ENCODE measurements around the gene GNB1. TPM values are rescaled to one million over a fixed set of nuclear protein-coding genes. Genes with fewer than 3 reads are reported as not detected.

Gene GNB1
- polyA plus RNA-seq, 2 donors, result 43.3 to 66.1 TPM

DNA sequence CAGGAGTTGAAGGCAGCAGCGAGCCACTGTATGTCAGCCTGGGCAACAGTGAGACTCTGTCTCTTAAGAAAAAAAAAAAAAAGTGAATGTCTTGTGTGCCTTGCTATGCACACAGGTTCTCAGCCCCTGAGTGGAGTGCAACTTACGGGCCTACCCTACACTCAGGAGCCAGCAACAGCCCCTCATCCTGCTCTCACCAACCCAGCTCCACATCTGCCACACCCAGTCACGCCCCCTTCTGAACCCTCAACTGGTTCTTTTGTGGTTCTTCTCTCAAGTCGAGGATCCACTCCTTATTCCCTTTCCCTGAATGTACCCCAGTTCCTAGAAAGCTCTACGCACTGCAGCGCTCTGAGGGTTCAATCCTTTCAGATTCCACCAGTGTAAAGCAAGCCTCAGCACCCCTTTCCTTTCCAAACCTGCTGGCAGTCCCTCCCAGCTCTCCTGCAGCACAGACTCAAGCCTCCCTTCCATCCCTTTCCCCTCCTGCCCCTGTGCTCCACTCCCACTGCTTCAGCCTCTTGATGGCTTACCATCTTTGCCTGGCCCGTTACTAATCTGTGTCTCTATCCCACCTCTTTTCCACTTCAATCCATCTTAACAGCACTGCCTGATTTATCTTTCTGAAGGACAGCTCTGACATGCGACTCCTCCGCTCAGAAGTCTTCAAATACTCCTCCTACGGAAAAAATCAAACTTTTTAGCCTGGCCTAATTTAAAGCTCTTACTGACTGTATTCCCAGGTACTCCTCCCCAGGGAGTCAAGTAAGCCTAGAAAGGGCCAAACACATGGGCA, 38.1 kb downstream of the GNB1 start:
- Histone ChIP-seq H3K36me3 (ENCODE audit: control insufficient read depth in 2 of 2, insufficient read depth in 2 of 2, low read length in 1 of 2) (no peaks in the 10 kb centered on the region), H3K27ac (ENCODE audit: low read depth in 2 of 2, low read length in 1 of 2) (no peak overlapping the region), H3K9me3 (ENCODE audit: control insufficient read depth in 2 of 2, insufficient read depth in 1 of 2, low read depth in 1 of 2, low read length in 1 of 2) (no peaks in the 10 kb centered on the region), H3K4me1 (ENCODE audit: control insufficient read depth in 2 of 2, insufficient read depth in 2 of 2, low read length in 1 of 2) (peaks cover 3 to 6% of the 10 kb centered on the region in 2 donors), H3K27me3 (ENCODE audit: control insufficient read depth in 1 of 2, insufficient read depth in 2 of 2, low read length in 2 of 2) (no peaks in the 10 kb centered on the region), H3K4me3 (ENCODE audit: low read depth in 1 of 2, low read length in 2 of 2) (no peak overlapping the region)
- WGBS, 2 donors, result 83% methylated on average over 10 of the region's 10 CpGs

DNA sequence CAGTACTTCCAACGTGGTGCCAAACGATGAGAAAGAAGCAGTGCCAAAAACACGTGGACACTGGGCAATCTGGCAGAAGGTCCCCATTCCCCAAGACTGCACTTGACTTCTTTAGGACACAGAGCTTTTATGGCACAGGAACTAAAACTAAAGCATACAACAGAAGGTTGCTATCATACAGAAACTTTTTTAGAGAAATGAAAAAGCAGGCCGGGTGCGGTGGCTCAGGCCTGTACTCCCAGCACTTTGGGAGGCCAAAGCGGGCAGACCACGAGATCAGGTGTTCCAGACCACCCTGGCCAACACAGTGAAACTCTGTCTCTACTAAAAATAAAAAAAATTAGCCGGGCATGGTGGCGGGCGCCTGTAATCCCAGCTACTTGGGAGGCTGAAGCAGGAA, 43.0 kb downstream of the GNB1 start:
- Histone ChIP-seq H3K27ac (ENCODE audit: low read depth in 2 of 2, low read length in 1 of 2) (no peak overlapping the region), H3K27me3 (ENCODE audit: control insufficient read depth in 1 of 2, insufficient read depth in 2 of 2, low read length in 2 of 2) (no peaks in the 10 kb centered on the region), H3K4me1 (ENCODE audit: control insufficient read depth in 2 of 2, insufficient read depth in 2 of 2, low read length in 1 of 2) (peaks cover 0 to under 1% of the 10 kb centered on the region in 2 donors), H3K36me3 (ENCODE audit: control insufficient read depth in 2 of 2, insufficient read depth in 2 of 2, low read length in 1 of 2) (no peaks in the 10 kb centered on the region), H3K9me3 (ENCODE audit: control insufficient read depth in 2 of 2, insufficient read depth in 1 of 2, low read depth in 1 of 2, low read length in 1 of 2) (no peaks in the 10 kb centered on the region), H3K4me3 (ENCODE audit: low read depth in 1 of 2, low read length in 2 of 2) (no peak overlapping the region)
- 75% methylated on average over 10 of the region's 10 CpGs for WGBS, 2 donors

DNA sequence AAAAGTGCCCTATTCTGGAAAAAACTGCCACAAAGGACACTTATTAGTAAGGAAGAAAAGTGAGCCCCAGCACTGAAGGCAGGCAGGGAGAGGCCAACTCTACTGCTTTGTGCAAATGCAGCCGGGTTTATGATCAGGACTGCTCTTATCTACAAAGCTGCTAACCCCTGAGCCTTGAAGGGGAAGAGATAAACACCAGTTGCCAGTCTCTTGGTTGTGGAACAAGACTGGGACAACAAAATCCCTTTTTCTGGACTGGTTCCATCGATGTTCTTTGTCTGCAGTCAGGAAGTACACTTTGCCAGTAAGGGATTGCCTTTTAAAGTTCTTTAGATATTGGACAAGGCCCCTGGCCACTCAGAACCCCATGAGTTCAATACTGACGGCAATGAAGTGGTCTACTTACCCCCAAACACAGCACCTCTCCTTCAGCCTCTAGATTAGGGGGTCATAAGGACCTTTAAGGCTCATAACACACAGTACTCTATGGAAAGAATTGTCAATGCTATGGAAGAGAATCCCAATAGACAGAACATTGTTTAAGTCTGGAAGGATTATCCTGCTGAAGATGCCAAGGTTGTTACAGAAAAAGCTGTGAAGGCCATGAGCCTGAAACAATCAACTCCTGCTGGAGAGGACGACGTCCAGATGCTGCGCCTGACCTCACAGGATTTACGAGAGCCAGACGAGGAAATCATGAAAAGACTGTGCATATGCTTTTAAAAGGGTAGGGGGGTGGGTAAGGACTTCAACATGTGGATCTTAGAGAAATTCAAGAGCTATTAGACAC, 43.6 kb downstream of the GNB1 start:
- 43 to 49% methylated on average over 8 of the region's 8 CpGs for WGBS, 2 donors
- H3K36me3 ChIP-seq (ENCODE audit: control insufficient read depth in 2 of 2, insufficient read depth in 2 of 2, low read length in 1 of 2), result no peaks in the 10 kb centered on the region
- no peaks in the 10 kb centered on the region for H3K9me3 ChIP-seq (ENCODE audit: control insufficient read depth in 2 of 2, insufficient read depth in 1 of 2, low read depth in 1 of 2, low read length in 1 of 2)
- H3K27me3 ChIP-seq (ENCODE audit: control insufficient read depth in 1 of 2, insufficient read depth in 2 of 2, low read length in 2 of 2), result no peaks in the 10 kb centered on the region
- peaks cover 0 to 3% of the 10 kb centered on the region in 2 donors for H3K4me1 ChIP-seq (ENCODE audit: control insufficient read depth in 2 of 2, insufficient read depth in 2 of 2, low read length in 1 of 2)
- H3K27ac ChIP-seq (ENCODE audit: low read depth in 2 of 2, low read length in 1 of 2), result peak overlapping the region; percentile 17
- no peak overlapping the region for H3K4me3 ChIP-seq (ENCODE audit: low read depth in 1 of 2, low read length in 2 of 2)

DNA sequence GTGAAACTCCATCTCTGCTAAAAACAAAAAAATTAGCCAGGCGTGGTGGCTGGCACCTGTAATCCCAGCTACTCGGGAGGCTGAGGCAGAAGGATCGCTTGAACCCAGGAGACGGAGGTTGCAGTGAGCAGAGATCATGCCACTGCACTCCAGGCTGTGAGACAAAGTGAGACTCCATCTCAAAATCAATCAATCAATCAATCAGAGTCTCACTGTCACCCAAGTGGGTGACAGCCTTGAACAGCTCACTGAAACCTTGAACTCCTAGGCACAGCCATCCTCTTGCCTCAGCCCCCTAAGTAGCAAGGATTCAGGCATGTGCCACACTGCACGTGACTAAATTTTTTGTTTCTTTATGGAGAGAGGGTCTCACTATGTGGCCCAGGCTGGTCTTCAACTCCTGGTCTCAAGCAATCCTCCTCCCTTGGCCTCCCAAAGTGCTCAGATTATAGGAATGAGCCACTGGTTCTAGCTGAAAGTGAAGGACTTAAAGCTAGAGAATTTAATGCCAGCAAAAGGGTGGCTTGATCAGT, 44.4 kb downstream of the GNB1 start:
- no peak overlapping the region for H3K27ac ChIP-seq (ENCODE audit: low read depth in 2 of 2, low read length in 1 of 2)
- no peaks in the 10 kb centered on the region for H3K27me3 ChIP-seq (ENCODE audit: control insufficient read depth in 1 of 2, insufficient read depth in 2 of 2, low read length in 2 of 2)
- no peak overlapping the region for H3K4me3 ChIP-seq (ENCODE audit: low read depth in 1 of 2, low read length in 2 of 2)
- no peaks in the 10 kb centered on the region for H3K9me3 ChIP-seq (ENCODE audit: control insufficient read depth in 2 of 2, insufficient read depth in 1 of 2, low read depth in 1 of 2, low read length in 1 of 2)
- 83 to 90% methylated on average over 5 of the region's 5 CpGs for WGBS, 2 donors
- no peaks in the 10 kb centered on the region for H3K36me3 ChIP-seq (ENCODE audit: control insufficient read depth in 2 of 2, insufficient read depth in 2 of 2, low read length in 1 of 2)
- H3K4me1 ChIP-seq (ENCODE audit: control insufficient read depth in 2 of 2, insufficient read depth in 2 of 2, low read length in 1 of 2), result peaks cover 0 to 3% of the 10 kb centered on the region in 2 donors

DNA sequence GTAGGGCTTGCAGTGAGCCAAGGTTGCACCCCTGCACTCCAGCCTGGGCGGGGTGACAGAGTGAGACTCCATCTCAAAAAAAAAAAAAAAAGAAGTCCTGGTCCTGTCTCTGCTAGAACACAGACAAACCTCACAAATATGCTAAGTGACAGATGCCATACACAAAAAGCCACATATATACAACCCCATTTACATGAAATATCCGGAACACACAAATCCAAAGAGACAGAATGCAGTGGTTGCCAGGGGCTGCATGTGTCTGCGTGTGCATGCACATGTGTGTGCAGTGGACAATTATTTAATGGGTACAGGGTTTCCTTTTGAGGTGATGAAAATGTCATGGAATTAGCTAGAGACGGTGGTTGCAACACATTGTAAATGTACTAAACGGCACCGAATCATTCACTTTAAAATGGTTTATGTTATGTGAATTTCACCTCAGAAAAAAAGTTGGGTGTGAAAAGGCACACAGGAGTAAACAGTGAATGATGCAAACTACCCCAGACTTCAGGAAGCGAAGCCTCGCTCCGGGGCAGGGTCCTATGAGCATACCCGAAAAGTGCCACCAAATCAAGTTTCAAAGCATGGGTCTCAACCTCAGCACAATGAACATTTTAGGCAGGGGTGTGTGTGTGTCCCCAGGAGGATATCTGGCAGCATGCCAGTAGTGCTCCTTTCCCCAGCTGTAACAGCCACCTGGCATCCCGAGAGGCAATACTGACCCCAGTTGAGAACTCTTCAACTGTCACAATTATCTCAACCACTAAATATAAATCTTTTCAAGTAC, 48.3 kb downstream of the GNB1 start:
- 77% methylated on average over 11 of the region's 11 CpGs for WGBS, 2 donors
- Histone ChIP-seq H3K27ac (ENCODE audit: low read depth in 2 of 2, low read length in 1 of 2) (no peak overlapping the region), H3K9me3 (ENCODE audit: control insufficient read depth in 2 of 2, insufficient read depth in 1 of 2, low read depth in 1 of 2, low read length in 1 of 2) (no peaks in the 10 kb centered on the region), H3K36me3 (ENCODE audit: control insufficient read depth in 2 of 2, insufficient read depth in 2 of 2, low read length in 1 of 2) (no peaks in the 10 kb centered on the region), H3K4me1 (ENCODE audit: control insufficient read depth in 2 of 2, insufficient read depth in 2 of 2, low read length in 1 of 2) (peaks cover 0 to 4% of the 10 kb centered on the region in 2 donors), H3K27me3 (ENCODE audit: control insufficient read depth in 1 of 2, insufficient read depth in 2 of 2, low read length in 2 of 2) (no peaks in the 10 kb centered on the region), H3K4me3 (ENCODE audit: low read depth in 1 of 2, low read length in 2 of 2) (no peak overlapping the region)

DNA sequence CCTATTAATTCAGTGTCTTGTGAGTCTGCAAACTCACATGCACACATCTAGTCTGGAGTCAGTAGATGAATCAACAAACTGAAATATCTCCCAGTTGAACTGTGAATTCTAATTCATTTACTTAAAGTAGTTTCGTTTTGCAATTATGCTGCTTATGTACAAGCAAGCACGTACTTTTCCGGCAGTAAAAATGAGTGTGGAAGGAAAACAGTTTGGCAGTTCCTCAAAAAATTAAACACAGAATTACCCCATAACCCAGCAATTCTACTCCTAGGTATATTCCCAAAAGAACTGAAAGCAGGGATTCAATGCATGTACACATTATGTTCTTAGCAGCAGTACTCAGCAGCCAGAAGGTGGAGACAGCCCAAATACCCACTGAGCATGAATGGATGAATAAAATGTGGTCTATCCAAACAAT, 49.3 kb downstream of the GNB1 start:
- no peaks in the 10 kb centered on the region for H3K36me3 ChIP-seq (ENCODE audit: control insufficient read depth in 2 of 2, insufficient read depth in 2 of 2, low read length in 1 of 2)
- no peaks in the 10 kb centered on the region for H3K27me3 ChIP-seq (ENCODE audit: control insufficient read depth in 1 of 2, insufficient read depth in 2 of 2, low read length in 2 of 2)
- 32 to 34% methylated on average over 3 of the region's 3 CpGs for WGBS, 2 donors
- H3K9me3 ChIP-seq (ENCODE audit: control insufficient read depth in 2 of 2, insufficient read depth in 1 of 2, low read depth in 1 of 2, low read length in 1 of 2), result no peaks in the 10 kb centered on the region
- no peak overlapping the region for H3K27ac ChIP-seq (ENCODE audit: low read depth in 2 of 2, low read length in 1 of 2)
- H3K4me1 ChIP-seq (ENCODE audit: control insufficient read depth in 2 of 2, insufficient read depth in 2 of 2, low read length in 1 of 2), result peaks cover 0 to 4% of the 10 kb centered on the region in 2 donors
- H3K4me3 ChIP-seq (ENCODE audit: low read depth in 1 of 2, low read length in 2 of 2), result no peak overlapping the region

DNA sequence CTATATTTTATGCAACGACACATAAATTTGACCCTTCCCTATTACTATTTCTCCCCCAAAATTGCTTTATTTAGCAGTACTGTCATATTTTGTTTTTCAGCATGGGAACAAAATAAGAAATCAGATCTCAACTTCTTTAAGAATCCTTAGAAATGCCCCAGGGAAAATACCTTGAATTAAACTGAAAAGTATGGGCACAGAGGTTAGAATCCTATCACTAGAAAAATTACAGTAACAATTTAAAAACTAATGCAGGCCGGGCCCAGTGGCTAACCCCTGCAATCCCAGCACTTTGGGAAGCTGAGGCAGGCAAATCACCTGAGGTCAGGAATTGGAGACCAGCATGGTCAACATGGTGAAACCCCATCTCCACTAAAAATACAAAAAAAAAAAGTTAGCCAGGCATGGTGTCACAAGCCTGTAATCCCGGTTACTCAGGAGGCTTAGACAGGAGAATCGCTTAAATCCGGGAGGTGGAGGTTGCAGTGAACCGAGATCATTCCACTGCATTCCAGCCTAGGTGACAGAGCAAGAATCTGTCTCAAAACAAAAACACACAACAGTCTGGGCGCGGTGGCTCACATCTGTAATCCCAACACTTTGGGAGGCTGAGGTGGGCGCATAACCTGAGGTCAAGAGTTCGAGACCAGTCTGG, 51.4 kb downstream of the GNB1 start:
- no peaks in the 10 kb centered on the region for H3K36me3 ChIP-seq (ENCODE audit: control insufficient read depth in 2 of 2, insufficient read depth in 2 of 2, low read length in 1 of 2)
- no peak overlapping the region for H3K4me3 ChIP-seq (ENCODE audit: low read depth in 1 of 2, low read length in 2 of 2)
- H3K27ac ChIP-seq (ENCODE audit: low read depth in 2 of 2, low read length in 1 of 2), result no peak overlapping the region
- H3K27me3 ChIP-seq (ENCODE audit: control insufficient read depth in 1 of 2, insufficient read depth in 2 of 2, low read length in 2 of 2), result no peaks in the 10 kb centered on the region
- peaks cover 0 to 4% of the 10 kb centered on the region in 2 donors for H3K4me1 ChIP-seq (ENCODE audit: control insufficient read depth in 2 of 2, insufficient read depth in 2 of 2, low read length in 1 of 2)
- 80 to 84% methylated on average over 10 of the region's 10 CpGs for WGBS, 2 donors
- H3K9me3 ChIP-seq (ENCODE audit: control insufficient read depth in 2 of 2, insufficient read depth in 1 of 2, low read depth in 1 of 2, low read length in 1 of 2), result no peaks in the 10 kb centered on the region

DNA sequence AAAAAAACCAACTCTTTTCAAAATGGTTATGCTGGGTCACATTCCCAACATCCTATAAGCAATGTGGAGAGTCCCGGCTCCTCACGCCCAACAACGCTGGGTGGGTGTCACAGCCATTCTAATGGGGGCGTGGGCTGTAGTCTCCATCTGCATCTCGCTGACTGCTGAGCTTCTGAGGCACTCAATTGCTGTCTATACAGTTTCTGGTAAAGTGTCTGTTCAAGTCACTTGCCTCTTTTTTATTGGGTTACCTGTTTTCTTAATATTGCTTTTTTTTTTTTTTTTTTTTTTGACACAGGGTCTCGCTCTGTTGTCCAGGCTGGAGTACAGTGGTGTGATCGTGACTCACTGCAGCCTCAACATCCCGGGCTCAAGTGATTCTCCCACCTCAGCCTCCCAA, 54.8 kb downstream of the GNB1 start:
- no peaks in the 10 kb centered on the region for H3K9me3 ChIP-seq (ENCODE audit: control insufficient read depth in 2 of 2, insufficient read depth in 1 of 2, low read depth in 1 of 2, low read length in 1 of 2)
- WGBS, 2 donors, result 97 to 98% methylated on average over 8 of the region's 8 CpGs
- H3K4me1 ChIP-seq (ENCODE audit: control insufficient read depth in 2 of 2, insufficient read depth in 2 of 2, low read length in 1 of 2), result peaks cover 0 to 4% of the 10 kb centered on the region in 2 donors
- H3K27ac ChIP-seq (ENCODE audit: low read depth in 2 of 2, low read length in 1 of 2), result no peak overlapping the region
- peaks cover 0 to 2% of the 10 kb centered on the region in 2 donors for H3K36me3 ChIP-seq (ENCODE audit: control insufficient read depth in 2 of 2, insufficient read depth in 2 of 2, low read length in 1 of 2)
- H3K4me3 ChIP-seq (ENCODE audit: low read depth in 1 of 2, low read length in 2 of 2), result no peak overlapping the region
- H3K27me3 ChIP-seq (ENCODE audit: control insufficient read depth in 1 of 2, insufficient read depth in 2 of 2, low read length in 2 of 2), result no peaks in the 10 kb centered on the region

DNA sequence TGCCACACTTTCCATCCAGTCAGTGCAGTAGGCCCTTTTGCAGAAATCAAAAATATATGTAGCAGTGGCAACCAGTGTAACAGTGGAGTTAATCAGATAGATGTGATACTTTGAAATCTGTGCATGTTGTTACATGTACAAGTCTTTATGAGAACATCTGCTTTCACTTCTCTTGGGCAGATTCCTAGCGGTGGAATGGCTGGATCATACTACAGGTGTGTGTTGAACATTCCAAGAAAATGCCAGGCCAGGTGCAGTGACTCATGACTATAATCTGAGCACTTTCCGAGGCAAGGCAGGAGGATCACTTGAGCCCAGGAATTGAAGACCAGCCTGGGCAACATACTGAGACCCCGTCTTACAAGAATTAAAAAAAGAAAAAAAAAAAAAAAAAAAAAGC, 55.3 kb downstream of the GNB1 start:
- WGBS, 2 donors, result 60 to 65% methylated on average over 3 of the region's 3 CpGs
- Histone ChIP-seq H3K4me1 (ENCODE audit: control insufficient read depth in 2 of 2, insufficient read depth in 2 of 2, low read length in 1 of 2) (peaks cover 0 to 4% of the 10 kb centered on the region in 2 donors), H3K4me3 (ENCODE audit: low read depth in 1 of 2, low read length in 2 of 2) (no peak overlapping the region)

More for the DNA sequence above, 55.3 kb downstream of the GNB1 start:
- no peak overlapping the region for H3K27ac ChIP-seq (ENCODE audit: low read depth in 2 of 2, low read length in 1 of 2)
- no peaks in the 10 kb centered on the region for H3K9me3 ChIP-seq (ENCODE audit: control insufficient read depth in 2 of 2, insufficient read depth in 1 of 2, low read depth in 1 of 2, low read length in 1 of 2)
- H3K36me3 ChIP-seq (ENCODE audit: control insufficient read depth in 2 of 2, insufficient read depth in 2 of 2, low read length in 1 of 2), result peaks cover 0 to 2% of the 10 kb centered on the region in 2 donors
- no peaks in the 10 kb centered on the region for H3K27me3 ChIP-seq (ENCODE audit: control insufficient read depth in 1 of 2, insufficient read depth in 2 of 2, low read length in 2 of 2)
